ENCODE measurements around the gene RAB10. TPM values are rescaled to one million over a fixed set of nuclear protein-coding genes. Genes with fewer than 3 reads are reported as not detected.

Gene RAB10
- total and polyA plus RNA-seq, 4 donors, result 26.6 to 52.2 (median 41.6) TPM

- TF ChIP-seq ZBTB33 (IDR thresholded peaks at IDR 0.05) (no peak), EGR1 (IDR thresholded peaks at IDR 0.05; ENCODE audit: low read depth in 2 of 2) (no peak), TAF1 (conservative IDR thresholded peaks at IDR 0.05) (no peak), NR2F2 (IDR thresholded peaks at IDR 0.05) (no peak), RXRA (IDR thresholded peaks at IDR 0.05) (no peak), FOXA2 (IDR thresholded peaks at IDR 0.05) (no peak), RAD21 (IDR thresholded peaks at IDR 0.05) (no peak), GABPA (IDR thresholded peaks at IDR 0.05 in 1 of 2, conservative IDR thresholded peaks at IDR 0.05 in 1 of 2) (no peak)
These were observed 22.3 kb upstream of the RAB10 start (continued) for GRCh38 chr2:26011609-26011989.

GRCh38 chr2:26011990-26012856 lies 21.7 kb upstream of the RAB10 start:
- no peak for DNase-seq (ENCODE audit: low spot score)
- H3K4me1 ChIP-seq (ENCODE audit: control insufficient read depth in 4 of 4, insufficient read depth in 4 of 4, low read length in 3 of 4), result peaks cover 0 to 13% (median 7%) of the 10 kb centered on the region in 4 donors
- WGBS, result 31% methylated on average over 14 of the region's 14 CpGs

More at GRCh38 chr2:26011990-26012856, 21.7 kb upstream of the RAB10 start:
- peak; percentile 92 to 97 for TF ChIP-seq JUND (IDR thresholded peaks at IDR 0.05)
- peak; percentile 66 for TF ChIP-seq MAX (IDR thresholded peaks at IDR 0.05)
- peak in 1 of 2 donors; percentile 79 for TF ChIP-seq RXRA (IDR thresholded peaks at IDR 0.05)
- TF ChIP-seq SP1 (IDR thresholded peaks at IDR 0.05), result peak; percentile 10
- TF ChIP-seq NR2F2 (IDR thresholded peaks at IDR 0.05), result no peak
- TF ChIP-seq TAF1 (conservative IDR thresholded peaks at IDR 0.05), result no peak
- peak; percentile 54 for TF ChIP-seq ATF3 (IDR thresholded peaks at IDR 0.05)
- TF ChIP-seq GABPA (IDR thresholded peaks at IDR 0.05 in 1 of 2, conservative IDR thresholded peaks at IDR 0.05 in 1 of 2), result peak in 1 of 2 donors; percentile 40
- no peak for TF ChIP-seq CTCF (IDR thresholded peaks at IDR 0.05; ENCODE audit: low read depth, low read length, missing input control)
- peak; percentile 66 for TF ChIP-seq FOXA2 (IDR thresholded peaks at IDR 0.05)
- TF ChIP-seq RAD21 (IDR thresholded peaks at IDR 0.05), result no peak
- TF ChIP-seq YY1 (IDR thresholded peaks at IDR 0.05), result peak; percentile 69
- TF ChIP-seq HNF4A (conservative IDR thresholded peaks at IDR 0.05), result peak; percentile 11 to 58
- no peak for TF ChIP-seq HNF4G (IDR thresholded peaks at IDR 0.05)
- TF ChIP-seq ZBTB33 (IDR thresholded peaks at IDR 0.05), result peak; percentile 74
- peak; percentile 68 for TF ChIP-seq REST (IDR thresholded peaks at IDR 0.05)
- no peak for TF ChIP-seq FOXA1 (IDR thresholded peaks at IDR 0.05)
- peak in 1 of 2 donors; percentile 44 for TF ChIP-seq EGR1 (IDR thresholded peaks at IDR 0.05; ENCODE audit: low read depth in 2 of 2)
- no peaks in the 10 kb centered on the region for H3K27me3 ChIP-seq (ENCODE audit: control insufficient read depth in 4 of 4, insufficient read depth in 4 of 4, low read length in 3 of 4)
- H3K9ac ChIP-seq (ENCODE audit: low read depth in 1 of 2, low read length in 2 of 2), result no peak overlapping the region
- no peaks in the 10 kb centered on the region for H3K9me3 ChIP-seq (ENCODE audit: control insufficient read depth in 4 of 4, low read length in 3 of 4)
- no peaks in the 10 kb centered on the region for H3K36me3 ChIP-seq (ENCODE audit: control insufficient read depth in 4 of 4, insufficient read depth in 3 of 4, low read depth in 1 of 4, low read length in 3 of 4)
- H3K27ac ChIP-seq (ENCODE audit: low read depth in 1 of 2, low read length in 2 of 2), result peak overlapping the region; percentile 4 to 11
- no peak overlapping the region for H3K4me3 ChIP-seq (ENCODE audit: low read depth in 1 of 3, low read length in 3 of 3)

Measured in liver (tissue), 9 donors.